Liver (tissue), 9 donors: ENCODE measurements around the gene PC. TPM values are rescaled to one million over a fixed set of nuclear protein-coding genes. Genes with fewer than 3 reads are reported as not detected.

Experiments used
- DNase-seq: peaks from one replicate; pipeline ENCODE4 v3.0.0-alpha.2; 2017; ENCODE audit warnings: low spot score
- H3K27ac ChIP-seq, 2 donors: one replicate each; pipeline ENCODE4 v1.7.0; 2013; ENCODE audit warnings: inconsistent platforms in 2 of 2, low read length in 2 of 2, control low read depth in 1 of 2, low read depth in 1 of 2, mild to moderate bottlenecking in 1 of 2
- H3K27me3 ChIP-seq, 4 donors: one replicate each; pipeline versions ENCODE4 v1.6.1 to v1.7.0; 2013; ENCODE audit warnings: low read length in 3 of 4, inconsistent platforms in 1 of 4, mild to moderate bottlenecking in 1 of 4, moderate library complexity in 1 of 4; ENCODE audit not compliant: control insufficient read depth in 4 of 4, insufficient read depth in 4 of 4
- H3K36me3 ChIP-seq, 4 donors: one replicate each; pipeline versions ENCODE4 v1.6.1 to v1.7.0; 2013; ENCODE audit warnings: low read length in 3 of 4, mild to moderate bottlenecking in 3 of 4, low read depth in 1 of 4, moderate library complexity in 1 of 4; ENCODE audit not compliant: control insufficient read depth in 4 of 4, insufficient read depth in 3 of 4
- H3K4me1 ChIP-seq, 4 donors: one replicate each; pipeline versions ENCODE4 v1.6.1 to v1.7.0; 2013; ENCODE audit warnings: low read length in 3 of 4, mild to moderate bottlenecking in 3 of 4, moderate library complexity in 1 of 4; ENCODE audit not compliant: control insufficient read depth in 4 of 4, insufficient read depth in 4 of 4
- H3K4me3 ChIP-seq, 3 donors: one replicate each; pipeline versions ENCODE4 v1.6.1 to v1.7.0; 2013; ENCODE audit warnings: low read length in 3 of 3, control low read depth in 1 of 3, low read depth in 1 of 3, mild to moderate bottlenecking in 1 of 3
- H3K9ac ChIP-seq, 2 donors: one replicate each; pipeline ENCODE4 v1.7.0; 2013; ENCODE audit warnings: low read length in 2 of 2, mild to moderate bottlenecking in 2 of 2, moderate library complexity in 2 of 2, control low read depth in 1 of 2, low read depth in 1 of 2
- H3K9me3 ChIP-seq, 4 donors: one replicate each; pipeline versions ENCODE4 v1.6.1 to v1.7.0; 2013; ENCODE audit warnings: low read length in 3 of 4; ENCODE audit not compliant: control insufficient read depth in 4 of 4
- EGR1 ChIP-seq, 2 donors: IDR thresholded peaks; 2 replicates each; pipeline ENCODE4 v1.6.1; 2016 to 2018; ENCODE audit warnings: antibody characterized with exemption in 2 of 2, low read depth in 2 of 2
- FOXA1 ChIP-seq: IDR thresholded peaks from 2 replicates; pipeline ENCODE4 v1.6.1; 2016; ENCODE audit warnings: antibody characterized with exemption
- FOXA2 ChIP-seq: IDR thresholded peaks from 2 replicates; pipeline ENCODE4 v1.6.1; 2016; ENCODE audit warnings: antibody characterized with exemption
- GABPA ChIP-seq, 2 donors: IDR thresholded peaks in 1 of 2; conservative IDR thresholded peaks in 1 of 2; 2 replicates each; pipeline ENCODE4 v1.6.1; 2016; ENCODE audit warnings: antibody characterized with exemption in 2 of 2, mild to moderate bottlenecking in 1 of 2, moderate library complexity in 1 of 2
- HNF4A ChIP-seq, 2 donors: conservative IDR thresholded peaks; 2 replicates each; pipeline ENCODE4 v1.6.1; 2016; ENCODE audit warnings: antibody characterized with exemption in 2 of 2, mild to moderate bottlenecking in 2 of 2
- JUND ChIP-seq, 2 donors: IDR thresholded peaks; 2 replicates each; pipeline ENCODE4 v1.6.1; 2016; ENCODE audit warnings: antibody characterized with exemption in 2 of 2
- NR2F2 ChIP-seq: IDR thresholded peaks from 2 replicates; pipeline ENCODE4 v1.6.1; 2016; ENCODE audit warnings: antibody characterized with exemption
- REST ChIP-seq: IDR thresholded peaks from 2 replicates; pipeline ENCODE4 v1.6.1; 2016; ENCODE audit warnings: antibody characterized with exemption, mild to moderate bottlenecking
- RXRA ChIP-seq, 2 donors: IDR thresholded peaks; 2 replicates each; pipeline ENCODE4 v1.6.1; 2017 to 2018; ENCODE audit warnings: antibody characterized with exemption in 2 of 2, mild to moderate bottlenecking in 1 of 2
- TAF1 ChIP-seq: conservative IDR thresholded peaks from 2 replicates; pipeline ENCODE4 v1.6.1; 2016; ENCODE audit warnings: antibody characterized with exemption, mild to moderate bottlenecking
- YY1 ChIP-seq: IDR thresholded peaks from 2 replicates; pipeline ENCODE4 v1.6.1; 2016; ENCODE audit warnings: antibody characterized with exemption, mild to moderate bottlenecking
- WGBS: extraction: QIAGEN DNeasy Blood & Tissue Kit; methylation state at CpG from one replicate; pipeline ENCODE4 v1.1.7; 2013; 5-methylcytosine and 5-hydroxymethylcytosine counted together
- polyA plus RNA-seq, 2 donors: library from polyadenylated mRNA; stranded (reverse) in 1 of 2; unstranded in 1 of 2; fragments of 200-250 nt in 1 of 2; fragments of >200 nt in 1 of 2; fragmentation: Nextera tagmentation in 1 of 2; extraction: Ambion mirVana in 1 of 2; gene quantifications; one replicate each; pipeline versions ENCODE4 v1.2.1 to v1.2.3, GENCODE V29; 2013 to 2015
- total RNA-seq, 2 donors: library from RNA; depleted of rRNA; stranded (reverse); fragments of >200 nt; gene quantifications; one replicate each; pipeline ENCODE4 v1.2.3, GENCODE V29; 2014
- TF ChIP-seq, protein P1 (sequence below): IDR thresholded peaks from 2 replicates; pipeline ENCODE4 v1.6.1; 2016; ENCODE audit warnings: antibody characterized with exemption
- TF ChIP-seq, protein P2 (sequence below): fragments of 150-350 bp; IDR thresholded peaks from 2 replicates; pipeline ENCODE4 v1.5.1; 2017; ENCODE audit warnings: improper control_type of control experiment, low read depth, low read length; ENCODE audit not compliant: missing input control
- TF ChIP-seq, protein P3 (sequence below): IDR thresholded peaks from 2 replicates; pipeline ENCODE4 v1.6.1; 2016; ENCODE audit warnings: antibody characterized with exemption
- donor health status: healthy.
- donor health status: healthy.
- donor health status: healthy.
- donor health status: healthy.
- donor health status: healthy.

The PC gene
- total and polyA plus RNA-seq, 4 donors, result 144 to 583 (median 296) TPM

- TF ChIP-seq, protein P1, sequence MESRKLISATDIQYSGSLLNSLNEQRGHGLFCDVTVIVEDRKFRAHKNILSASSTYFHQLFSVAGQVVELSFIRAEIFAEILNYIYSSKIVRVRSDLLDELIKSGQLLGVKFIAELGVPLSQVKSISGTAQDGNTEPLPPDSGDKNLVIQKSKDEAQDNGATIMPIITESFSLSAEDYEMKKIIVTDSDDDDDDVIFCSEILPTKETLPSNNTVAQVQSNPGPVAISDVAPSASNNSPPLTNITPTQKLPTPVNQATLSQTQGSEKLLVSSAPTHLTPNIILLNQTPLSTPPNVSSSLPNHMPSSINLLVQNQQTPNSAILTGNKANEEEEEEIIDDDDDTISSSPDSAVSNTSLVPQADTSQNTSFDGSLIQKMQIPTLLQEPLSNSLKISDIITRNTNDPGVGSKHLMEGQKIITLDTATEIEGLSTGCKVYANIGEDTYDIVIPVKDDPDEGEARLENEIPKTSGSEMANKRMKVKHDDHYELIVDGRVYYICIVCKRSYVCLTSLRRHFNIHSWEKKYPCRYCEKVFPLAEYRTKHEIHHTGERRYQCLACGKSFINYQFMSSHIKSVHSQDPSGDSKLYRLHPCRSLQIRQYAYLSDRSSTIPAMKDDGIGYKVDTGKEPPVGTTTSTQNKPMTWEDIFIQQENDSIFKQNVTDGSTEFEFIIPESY, result no peak
- TF ChIP-seq, protein P2, sequence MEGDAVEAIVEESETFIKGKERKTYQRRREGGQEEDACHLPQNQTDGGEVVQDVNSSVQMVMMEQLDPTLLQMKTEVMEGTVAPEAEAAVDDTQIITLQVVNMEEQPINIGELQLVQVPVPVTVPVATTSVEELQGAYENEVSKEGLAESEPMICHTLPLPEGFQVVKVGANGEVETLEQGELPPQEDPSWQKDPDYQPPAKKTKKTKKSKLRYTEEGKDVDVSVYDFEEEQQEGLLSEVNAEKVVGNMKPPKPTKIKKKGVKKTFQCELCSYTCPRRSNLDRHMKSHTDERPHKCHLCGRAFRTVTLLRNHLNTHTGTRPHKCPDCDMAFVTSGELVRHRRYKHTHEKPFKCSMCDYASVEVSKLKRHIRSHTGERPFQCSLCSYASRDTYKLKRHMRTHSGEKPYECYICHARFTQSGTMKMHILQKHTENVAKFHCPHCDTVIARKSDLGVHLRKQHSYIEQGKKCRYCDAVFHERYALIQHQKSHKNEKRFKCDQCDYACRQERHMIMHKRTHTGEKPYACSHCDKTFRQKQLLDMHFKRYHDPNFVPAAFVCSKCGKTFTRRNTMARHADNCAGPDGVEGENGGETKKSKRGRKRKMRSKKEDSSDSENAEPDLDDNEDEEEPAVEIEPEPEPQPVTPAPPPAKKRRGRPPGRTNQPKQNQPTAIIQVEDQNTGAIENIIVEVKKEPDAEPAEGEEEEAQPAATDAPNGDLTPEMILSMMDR, result no peak
- no peak for TF ChIP-seq TAF1
Measured at GRCh38 chr11:66933531-66933930, 24.7 kb downstream of the PC start (continued).

DNA sequence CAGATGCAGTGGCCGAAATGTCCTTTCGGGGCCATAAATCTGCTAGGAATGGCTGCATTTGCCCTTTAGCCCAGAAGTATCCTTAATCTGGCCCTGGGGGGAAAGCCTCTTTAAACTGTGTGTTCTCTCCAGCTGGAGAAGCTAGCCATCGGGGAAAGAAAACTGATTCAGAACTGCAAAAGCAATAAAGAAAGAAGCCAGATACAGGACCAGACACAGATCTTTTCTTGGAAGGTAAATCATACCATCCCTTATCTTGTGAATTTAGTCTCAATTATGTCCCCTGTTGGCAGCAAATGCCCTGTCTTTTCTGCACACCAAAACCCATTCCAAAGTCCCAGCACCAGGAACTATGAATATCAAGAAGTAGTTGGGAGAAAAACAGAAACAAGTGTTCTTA lies 25.6 kb downstream of the PC start:
- H3K4me1 ChIP-seq, result peaks cover 12 to 27% (median 20%) of the 10 kb centered on the region in 4 donors
- H3K27me3 ChIP-seq, result no peaks in the 10 kb centered on the region
- no peaks in the 10 kb centered on the region for H3K36me3 ChIP-seq
- H3K9ac ChIP-seq, result no peak overlapping the region
- no peak for TF ChIP-seq GABPA (IDR thresholded peaks at IDR 0.05 in 1 of 2, conservative IDR thresholded peaks at IDR 0.05 in 1 of 2)
- no peak for TF ChIP-seq EGR1 (IDR thresholded peaks at IDR 0.05; ENCODE audit: low read depth in 2 of 2)
- no peak for TF ChIP-seq FOXA2
- no peak for TF ChIP-seq NR2F2
- no peak for TF ChIP-seq YY1
- TF ChIP-seq, protein P1, result no peak
- no peak for TF ChIP-seq RXRA (IDR thresholded peaks at IDR 0.05)
- TF ChIP-seq TAF1, result no peak
- TF ChIP-seq FOXA1, result no peak
- no peak for TF ChIP-seq REST
- TF ChIP-seq, protein P2, result no peak
- no peak for TF ChIP-seq HNF4A (conservative IDR thresholded peaks at IDR 0.05)
- no peak for TF ChIP-seq JUND (IDR thresholded peaks at IDR 0.05)
- TF ChIP-seq, protein P3, sequence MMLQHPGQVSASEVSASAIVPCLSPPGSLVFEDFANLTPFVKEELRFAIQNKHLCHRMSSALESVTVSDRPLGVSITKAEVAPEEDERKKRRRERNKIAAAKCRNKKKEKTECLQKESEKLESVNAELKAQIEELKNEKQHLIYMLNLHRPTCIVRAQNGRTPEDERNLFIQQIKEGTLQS, result no peak
- 95% methylated on average over 3 of the region's 3 CpGs for WGBS
- H3K9me3 ChIP-seq, result no peaks in the 10 kb centered on the region
- H3K27ac ChIP-seq, result peak overlapping the region in 1 of 2 donors; percentile 59
- DNase-seq, result no peak
- no peak overlapping the region for H3K4me3 ChIP-seq
